ENCODE measurements around the gene TFAP2A.

The TFAP2A gene

DNA sequence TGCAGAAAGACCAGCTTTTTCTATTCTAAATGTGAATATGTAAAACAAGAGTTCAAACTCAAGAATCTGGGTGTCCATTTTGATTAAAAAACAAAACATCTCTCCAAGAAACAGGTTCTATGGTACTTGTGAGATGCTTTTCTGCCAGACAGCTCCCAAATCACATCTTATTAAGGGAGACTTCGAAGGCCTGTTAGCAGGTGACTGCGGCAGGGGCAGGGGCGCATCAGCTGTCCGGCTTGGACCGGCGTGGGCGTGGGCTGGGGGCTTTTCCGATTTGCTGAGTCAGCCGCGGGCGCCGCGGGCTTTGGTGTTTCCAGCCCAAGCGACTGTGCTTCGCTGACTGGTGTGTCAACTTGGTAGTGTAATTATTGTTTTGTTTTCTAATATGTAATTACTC lies 32.6 kb downstream of the TFAP2A start:
- TF ChIP-seq, protein P1, sequence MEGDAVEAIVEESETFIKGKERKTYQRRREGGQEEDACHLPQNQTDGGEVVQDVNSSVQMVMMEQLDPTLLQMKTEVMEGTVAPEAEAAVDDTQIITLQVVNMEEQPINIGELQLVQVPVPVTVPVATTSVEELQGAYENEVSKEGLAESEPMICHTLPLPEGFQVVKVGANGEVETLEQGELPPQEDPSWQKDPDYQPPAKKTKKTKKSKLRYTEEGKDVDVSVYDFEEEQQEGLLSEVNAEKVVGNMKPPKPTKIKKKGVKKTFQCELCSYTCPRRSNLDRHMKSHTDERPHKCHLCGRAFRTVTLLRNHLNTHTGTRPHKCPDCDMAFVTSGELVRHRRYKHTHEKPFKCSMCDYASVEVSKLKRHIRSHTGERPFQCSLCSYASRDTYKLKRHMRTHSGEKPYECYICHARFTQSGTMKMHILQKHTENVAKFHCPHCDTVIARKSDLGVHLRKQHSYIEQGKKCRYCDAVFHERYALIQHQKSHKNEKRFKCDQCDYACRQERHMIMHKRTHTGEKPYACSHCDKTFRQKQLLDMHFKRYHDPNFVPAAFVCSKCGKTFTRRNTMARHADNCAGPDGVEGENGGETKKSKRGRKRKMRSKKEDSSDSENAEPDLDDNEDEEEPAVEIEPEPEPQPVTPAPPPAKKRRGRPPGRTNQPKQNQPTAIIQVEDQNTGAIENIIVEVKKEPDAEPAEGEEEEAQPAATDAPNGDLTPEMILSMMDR (conservative IDR thresholded peaks at IDR 0.05; ENCODE audit: low read depth, low read length), result no peak
- DNase-seq (ENCODE audit: low read depth), result no peak
- no peak overlapping the region for H3K4me3 ChIP-seq (ENCODE audit: low read depth, low read length)

DNA sequence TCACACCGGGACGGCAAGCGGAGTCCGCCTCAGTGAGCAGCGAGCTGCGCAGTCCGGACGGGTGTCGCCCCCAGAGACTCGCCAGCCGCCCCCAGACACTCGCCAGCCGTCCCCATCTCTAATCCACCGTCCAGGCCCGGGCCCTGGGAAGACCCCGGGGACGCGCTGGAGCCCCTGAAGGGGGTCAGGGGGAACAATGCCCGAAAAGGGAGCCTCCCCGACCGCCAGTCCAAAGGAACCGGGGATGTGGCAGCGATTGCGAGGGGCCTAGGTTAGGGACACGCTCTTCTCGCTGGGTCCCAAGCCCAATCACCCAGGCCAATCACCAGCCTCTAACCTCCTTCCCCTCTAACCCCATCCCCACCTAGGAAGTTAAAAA lies 33.1 kb downstream of the TFAP2A start:
- DNase-seq (ENCODE audit: low read depth), result no peak
- TF ChIP-seq, protein P1 (conservative IDR thresholded peaks at IDR 0.05; ENCODE audit: low read depth, low read length), result no peak
- H3K4me3 ChIP-seq (ENCODE audit: low read depth, low read length), result no peak overlapping the region

DNA sequence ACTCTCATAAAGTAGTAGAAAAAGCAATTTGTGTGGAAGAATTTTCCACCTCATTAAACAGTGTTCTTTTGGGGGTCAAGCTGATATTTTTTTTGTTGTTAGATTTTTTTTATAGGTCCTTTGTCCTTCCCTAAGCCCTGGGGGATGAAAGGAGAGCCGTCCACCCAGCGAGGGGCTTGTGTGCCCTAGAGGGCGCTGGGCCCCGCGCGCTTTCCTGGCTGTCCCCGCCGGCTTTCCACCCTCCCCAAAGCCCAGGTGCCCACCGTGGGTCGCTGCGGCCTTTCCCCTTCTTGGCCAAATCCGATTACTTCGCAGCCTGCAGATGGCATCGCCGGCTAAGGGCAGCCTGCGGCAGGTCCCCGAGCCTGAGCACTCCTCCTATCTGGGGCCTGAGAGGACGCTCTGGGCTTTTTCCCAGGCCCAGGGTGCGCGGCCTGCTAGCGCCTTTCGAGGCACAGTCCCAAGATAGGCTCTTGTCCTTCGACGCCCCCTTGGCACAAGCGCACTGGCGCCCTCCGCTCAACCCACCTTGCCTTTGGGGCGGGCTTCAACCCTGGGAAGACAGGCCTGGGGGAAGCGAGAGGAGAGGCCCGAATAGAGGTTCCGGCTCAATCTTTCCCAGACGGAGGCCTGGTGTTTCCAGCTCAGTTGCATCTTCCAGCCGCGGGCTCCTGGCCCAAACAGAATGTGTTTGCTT lies 33.6 kb downstream of the TFAP2A start:
- TF ChIP-seq, protein P1 (conservative IDR thresholded peaks at IDR 0.05; ENCODE audit: low read depth, low read length), result no peak
- H3K4me3 ChIP-seq (ENCODE audit: low read depth, low read length), result no peak overlapping the region
- no peak for DNase-seq (ENCODE audit: low read depth)

DNA sequence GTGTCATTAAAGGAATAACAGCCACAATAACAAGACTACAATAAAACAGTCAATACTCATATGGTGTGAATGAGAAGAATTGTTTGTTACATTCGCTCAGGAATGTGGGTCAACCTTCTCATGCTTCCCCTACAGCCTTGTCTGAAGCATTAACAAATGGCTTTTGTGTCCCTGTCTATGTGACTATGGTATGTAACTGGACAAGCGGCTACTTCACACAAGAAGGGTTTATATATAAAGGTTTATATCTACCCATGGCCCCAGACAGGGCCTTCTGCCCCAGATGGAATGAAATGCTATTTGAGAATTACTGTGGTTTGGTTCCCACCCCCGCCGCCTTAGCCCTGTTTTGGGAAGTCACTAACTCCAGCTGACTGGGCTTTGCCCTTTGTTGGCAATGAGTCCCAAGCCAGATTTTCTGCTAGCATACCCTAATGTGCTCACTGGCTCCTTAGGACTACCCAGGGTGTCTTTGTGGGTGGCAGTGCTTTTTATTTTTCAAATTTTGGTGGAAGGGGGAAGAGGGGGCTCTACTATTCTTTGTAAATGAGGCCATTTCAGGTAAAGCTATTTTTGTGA lies 39.4 kb downstream of the TFAP2A start:
- TF ChIP-seq, protein P1 (conservative IDR thresholded peaks at IDR 0.05; ENCODE audit: low read depth, low read length), result no peak
- no peak overlapping the region for H3K4me3 ChIP-seq (ENCODE audit: low read depth, low read length)
- DNase-seq (ENCODE audit: low read depth), result no peak

DNA sequence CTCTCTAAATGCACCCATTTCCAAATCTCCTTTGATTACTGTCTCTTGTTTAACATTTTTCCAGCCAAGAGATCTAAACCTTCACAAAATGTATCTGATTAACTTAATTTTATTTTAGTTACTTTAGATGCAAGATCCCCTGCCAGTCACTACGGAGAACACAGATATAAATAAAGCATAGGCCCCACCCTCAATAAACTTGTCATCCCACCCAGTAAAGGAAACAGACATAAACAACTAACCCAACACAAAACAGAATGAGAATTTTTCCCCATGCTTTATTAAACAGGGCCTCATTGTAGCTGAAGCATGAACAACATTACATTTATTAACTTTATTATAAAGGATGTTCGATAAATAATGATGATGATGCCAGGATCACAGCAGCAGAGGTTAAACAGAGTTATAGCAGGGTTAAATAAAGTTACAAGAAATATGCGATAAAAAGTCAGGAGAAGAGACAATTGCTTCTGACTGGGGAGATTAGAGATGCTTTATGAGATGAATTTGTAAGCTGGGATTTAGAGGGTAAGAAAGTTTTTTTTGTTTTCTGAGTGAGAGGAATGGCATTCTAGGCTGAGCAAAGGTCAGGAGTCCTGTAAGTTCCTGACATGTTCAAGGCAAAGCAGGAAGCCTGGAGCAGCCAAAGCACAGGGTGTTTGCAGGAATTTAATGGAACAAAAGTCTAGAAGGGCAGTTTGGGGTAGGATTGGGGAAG lies 41.1 kb downstream of the TFAP2A start:
- DNase-seq (ENCODE audit: low read depth), result no peak
- H3K4me3 ChIP-seq (ENCODE audit: low read depth, low read length), result no peak overlapping the region
- TF ChIP-seq, protein P1 (conservative IDR thresholded peaks at IDR 0.05; ENCODE audit: low read depth, low read length), result no peak

DNA sequence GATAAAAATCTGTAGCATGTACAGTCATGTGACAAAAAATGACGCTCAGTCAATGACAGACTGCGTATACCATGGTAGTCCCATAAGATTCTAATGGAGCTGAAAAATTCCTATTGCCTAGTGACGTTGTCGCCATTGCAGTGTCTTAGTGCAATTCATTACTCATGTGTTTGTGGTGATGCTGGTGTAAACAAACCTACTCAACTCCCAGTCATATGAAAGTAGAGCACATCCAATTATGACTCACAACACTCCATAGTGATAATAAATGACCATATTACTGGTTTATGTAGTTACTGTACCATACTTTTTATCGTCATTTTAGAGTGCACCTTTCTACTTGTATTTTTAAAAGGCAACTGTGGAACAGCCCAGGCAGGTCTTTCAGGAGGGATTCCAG lies 45.0 kb downstream of the TFAP2A start:
- H3K4me3 ChIP-seq (ENCODE audit: low read depth, low read length), result no peak overlapping the region
- TF ChIP-seq, protein P1 (conservative IDR thresholded peaks at IDR 0.05; ENCODE audit: low read depth, low read length), result no peak
- DNase-seq (ENCODE audit: low read depth), result no peak
